GM23338 (cell line): Measurements from ENCODE around the gene KYNU. TPM values are rescaled to one million over a fixed set of nuclear protein-coding genes. Genes with fewer than 3 reads are reported as not detected.

Source experiments
- ATAC-seq: fragments of 200-7000 bp; cut with Tn5 transposase; 3 replicates; pipeline ENCODE4 v1.9.1; 2020
- DNase-seq: peaks from one replicate; pipeline ENCODE4 v3.0.0-alpha.2; 2015; ENCODE audit warnings: low spot score
- H2AFZ ChIP-seq: fragments of 200-600 bp; sonication (generic); 2 replicates; pipeline ENCODE4 v1.8.0; 2016; ENCODE audit warnings: antibody characterized with exemption, mild to moderate bottlenecking, moderate library complexity
- H3F3A ChIP-seq: fragments of 200-600 bp; sonication (generic); replicated peaks from 2 replicates; pipeline ENCODE4 v1.8.0; 2017; ENCODE audit warnings: antibody characterized with exemption, mixed run types, low read depth
- H3K27ac ChIP-seq: fragments of 200-600 bp; sonication (generic); 2 replicates; pipeline ENCODE4 v1.6.1; 2016; ENCODE audit warnings: low read depth
- H3K27me3 ChIP-seq: fragments of 200-600 bp; sonication (generic); 2 replicates; pipeline ENCODE4 v1.8.0; 2016; ENCODE audit warnings: mild to moderate bottlenecking, mixed run types, moderate library complexity; ENCODE audit not compliant: insufficient read depth
- H3K36me3 ChIP-seq: fragments of 200-600 bp; sonication (generic); 2 replicates; pipeline ENCODE4 v1.8.0; 2016; ENCODE audit warnings: mild to moderate bottlenecking; ENCODE audit not compliant: insufficient read depth
- H3K4me1 ChIP-seq: fragments of 200-600 bp; sonication (generic); 2 replicates; pipeline ENCODE4 v1.8.0; 2016; ENCODE audit warnings: mild to moderate bottlenecking, moderate library complexity; ENCODE audit not compliant: insufficient read depth
- H3K4me2 ChIP-seq: fragments of 200-600 bp; sonication (generic); 2 replicates; pipeline ENCODE4 v1.7.1; 2017; ENCODE audit warnings: mixed run types
- H3K4me3 ChIP-seq: fragments of 200-600 bp; sonication (generic); 2 replicates; pipeline ENCODE4 v1.6.1; 2016; ENCODE audit warnings: mixed run types
- H3K79me2 ChIP-seq: fragments of 200-600 bp; sonication (generic); replicated peaks from 2 replicates; pipeline ENCODE4 v1.8.0; 2017; ENCODE audit warnings: mild to moderate bottlenecking; ENCODE audit not compliant: insufficient read depth
- H3K9me2 ChIP-seq: fragments of 200-600 bp; sonication (generic); 2 replicates; pipeline ENCODE4 v1.8.0; 2017; ENCODE audit not compliant: insufficient read depth
- H4K20me1 ChIP-seq: fragments of 200-600 bp; sonication (generic); replicated peaks from 2 replicates; pipeline ENCODE4 v1.8.0; 2017; ENCODE audit warnings: mild to moderate bottlenecking; ENCODE audit not compliant: insufficient read depth
- H3K27ac Mint-ChIP-seq: 2 replicates; pipeline ENCODE4 v1.8.0; 2020; ENCODE audit warnings: inconsistent platforms, mild to moderate bottlenecking, moderate library complexity, mixed read lengths
- H3K27me3 Mint-ChIP-seq: 3 replicates; pipeline ENCODE4 v1.8.0; 2022; ENCODE audit warnings: low read depth, mild to moderate bottlenecking, moderate library complexity, mixed read lengths, inconsistent platforms; ENCODE audit not compliant: insufficient read depth, poor library complexity
- H3K36me3 Mint-ChIP-seq: 3 replicates; pipeline ENCODE4 v1.8.0; 2021; ENCODE audit warnings: low read depth, mild to moderate bottlenecking, inconsistent platforms, moderate library complexity, mixed read lengths
- H3K4me1 Mint-ChIP-seq: 3 replicates; pipeline ENCODE4 v1.8.0; 2020; ENCODE audit warnings: mild to moderate bottlenecking, inconsistent platforms, mixed read lengths
- H3K4me3 Mint-ChIP-seq: 3 replicates; pipeline ENCODE4 v1.8.0; 2021; ENCODE audit warnings: moderate library complexity, mild to moderate bottlenecking, inconsistent platforms, mixed read lengths
- H3K9me3 Mint-ChIP-seq: 3 replicates; pipeline ENCODE4 v1.8.0; 2020; ENCODE audit warnings: moderate library complexity, mild to moderate bottlenecking, inconsistent platforms, mixed read lengths
- EZH2 ChIP-seq: fragments of 200-600 bp; sonication (generic); IDR thresholded peaks from one replicate; pipeline ENCODE4 v1.8.0; 2017; ENCODE audit warnings: antibody characterized with exemption, mild to moderate bottlenecking, low read depth; ENCODE audit not compliant: unreplicated experiment
- POLR2AphosphoS5 ChIP-seq: IDR thresholded peaks from 2 replicates; pipeline ENCODE4 v1.6.1; 2016; ENCODE audit warnings: antibody characterized with exemption, low read depth
- STAT1 ChIP-seq: IDR thresholded peaks from one replicate; pipeline ENCODE4 v1.6.1; 2016; ENCODE audit warnings: antibody characterized with exemption; ENCODE audit not compliant: unreplicated experiment
- ZNF114 ChIP-seq: fragments of 250-450 bp; sonication (Bioruptor Pico); IDR thresholded peaks from 2 replicates; pipeline ENCODE4 v1.5.0; 2020; ENCODE audit warnings: mild to moderate bottlenecking, moderate library complexity
- polyA plus RNA-seq: library from polyadenylated mRNA; unstranded; fragments of >200 nt; fragmentation: Nextera tagmentation; extraction: Ambion mirVana; gene quantifications from 2 replicates; pipeline ENCODE4 v1.2.1, GENCODE V29; 2016
- total RNA-seq: library from RNA; depleted of rRNA; stranded (reverse); fragments of >200 nt; shearing (Covaris generic); gene quantifications from 2 replicates; pipeline ENCODE4 v1.2.3, GENCODE V29; 2014
- TF ChIP-seq, protein P1 (sequence below): fragments of 250-450 bp; sonication (Bioruptor Pico); IDR thresholded peaks from 2 replicates; pipeline ENCODE4 v1.5.0; 2020; ENCODE audit warnings: mild to moderate bottlenecking, moderate library complexity
- TF ChIP-seq, protein P2 (sequence below), 2 experiments: fragments of 200-600 bp in 1 of 2; sonication (generic) in 1 of 2; conservative IDR thresholded peaks; 2 replicates each; pipeline versions ENCODE4 v1.5.1 to v1.6.1; 2016 to 2017; ENCODE audit warnings: antibody characterized with exemption in 2 of 2, low read depth in 2 of 2, mild to moderate bottlenecking in 2 of 2, moderate library complexity in 1 of 2

The KYNU gene
- total and polyA plus RNA-seq, 2 experiments from 2014 or later = 0.03 to 0.21 TPM

DNA sequence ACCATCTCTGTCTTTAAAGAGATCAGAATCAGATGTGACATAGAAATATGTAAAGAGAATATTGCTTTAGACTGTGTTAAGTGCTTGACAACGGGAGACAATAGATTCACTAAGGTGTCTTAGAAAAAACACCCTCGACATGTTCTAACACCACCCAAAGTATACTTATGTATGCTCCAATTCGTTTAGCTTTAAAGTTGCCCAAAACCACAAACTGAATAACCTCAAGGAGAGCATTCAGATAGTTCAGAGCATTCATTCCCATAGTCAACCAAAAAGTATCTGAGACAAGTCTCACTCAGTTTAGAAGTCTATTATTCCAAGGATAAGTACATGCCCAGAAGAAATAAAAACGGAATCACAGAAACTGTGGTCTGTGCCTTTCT lies 96.4 kb downstream of the KYNU start:
- no peak overlapping the region for H2AFZ ChIP-seq

More for the DNA sequence above, 96.4 kb downstream of the KYNU start:
- no peaks in the 10 kb centered on the region for H3F3A ChIP-seq
- H3K27me3 ChIP-seq = no peaks in the 10 kb centered on the region
- ATAC-seq = no peak
- Mint-ChIP-seq H3K36me3 (peaks cover 19% of the 10 kb centered on the region), H3K4me1 (peaks cover 36% of the 10 kb centered on the region), H3K4me3 (no peak overlapping the region; the same call in 2 of the 3 replicates), H3K27me3 (peaks cover 5% of the 10 kb centered on the region), H3K9me3 (peaks cover 7% of the 10 kb centered on the region; the same call in 2 of the 3 replicates), H3K27ac (peak overlapping the region; percentile 97)
- peak overlapping the region; percentile 50 for H3K4me2 ChIP-seq
- H3K79me2 ChIP-seq = no peaks in the 10 kb centered on the region
- no peaks in the 10 kb centered on the region for H4K20me1 ChIP-seq
- H3K9me2 ChIP-seq = peaks cover 6% of the 10 kb centered on the region
- peak overlapping the region; percentile 94 for H3K27ac ChIP-seq
- no peak for DNase-seq
- no peak overlapping the region for H3K4me3 ChIP-seq
- TF ChIP-seq, protein P1, sequence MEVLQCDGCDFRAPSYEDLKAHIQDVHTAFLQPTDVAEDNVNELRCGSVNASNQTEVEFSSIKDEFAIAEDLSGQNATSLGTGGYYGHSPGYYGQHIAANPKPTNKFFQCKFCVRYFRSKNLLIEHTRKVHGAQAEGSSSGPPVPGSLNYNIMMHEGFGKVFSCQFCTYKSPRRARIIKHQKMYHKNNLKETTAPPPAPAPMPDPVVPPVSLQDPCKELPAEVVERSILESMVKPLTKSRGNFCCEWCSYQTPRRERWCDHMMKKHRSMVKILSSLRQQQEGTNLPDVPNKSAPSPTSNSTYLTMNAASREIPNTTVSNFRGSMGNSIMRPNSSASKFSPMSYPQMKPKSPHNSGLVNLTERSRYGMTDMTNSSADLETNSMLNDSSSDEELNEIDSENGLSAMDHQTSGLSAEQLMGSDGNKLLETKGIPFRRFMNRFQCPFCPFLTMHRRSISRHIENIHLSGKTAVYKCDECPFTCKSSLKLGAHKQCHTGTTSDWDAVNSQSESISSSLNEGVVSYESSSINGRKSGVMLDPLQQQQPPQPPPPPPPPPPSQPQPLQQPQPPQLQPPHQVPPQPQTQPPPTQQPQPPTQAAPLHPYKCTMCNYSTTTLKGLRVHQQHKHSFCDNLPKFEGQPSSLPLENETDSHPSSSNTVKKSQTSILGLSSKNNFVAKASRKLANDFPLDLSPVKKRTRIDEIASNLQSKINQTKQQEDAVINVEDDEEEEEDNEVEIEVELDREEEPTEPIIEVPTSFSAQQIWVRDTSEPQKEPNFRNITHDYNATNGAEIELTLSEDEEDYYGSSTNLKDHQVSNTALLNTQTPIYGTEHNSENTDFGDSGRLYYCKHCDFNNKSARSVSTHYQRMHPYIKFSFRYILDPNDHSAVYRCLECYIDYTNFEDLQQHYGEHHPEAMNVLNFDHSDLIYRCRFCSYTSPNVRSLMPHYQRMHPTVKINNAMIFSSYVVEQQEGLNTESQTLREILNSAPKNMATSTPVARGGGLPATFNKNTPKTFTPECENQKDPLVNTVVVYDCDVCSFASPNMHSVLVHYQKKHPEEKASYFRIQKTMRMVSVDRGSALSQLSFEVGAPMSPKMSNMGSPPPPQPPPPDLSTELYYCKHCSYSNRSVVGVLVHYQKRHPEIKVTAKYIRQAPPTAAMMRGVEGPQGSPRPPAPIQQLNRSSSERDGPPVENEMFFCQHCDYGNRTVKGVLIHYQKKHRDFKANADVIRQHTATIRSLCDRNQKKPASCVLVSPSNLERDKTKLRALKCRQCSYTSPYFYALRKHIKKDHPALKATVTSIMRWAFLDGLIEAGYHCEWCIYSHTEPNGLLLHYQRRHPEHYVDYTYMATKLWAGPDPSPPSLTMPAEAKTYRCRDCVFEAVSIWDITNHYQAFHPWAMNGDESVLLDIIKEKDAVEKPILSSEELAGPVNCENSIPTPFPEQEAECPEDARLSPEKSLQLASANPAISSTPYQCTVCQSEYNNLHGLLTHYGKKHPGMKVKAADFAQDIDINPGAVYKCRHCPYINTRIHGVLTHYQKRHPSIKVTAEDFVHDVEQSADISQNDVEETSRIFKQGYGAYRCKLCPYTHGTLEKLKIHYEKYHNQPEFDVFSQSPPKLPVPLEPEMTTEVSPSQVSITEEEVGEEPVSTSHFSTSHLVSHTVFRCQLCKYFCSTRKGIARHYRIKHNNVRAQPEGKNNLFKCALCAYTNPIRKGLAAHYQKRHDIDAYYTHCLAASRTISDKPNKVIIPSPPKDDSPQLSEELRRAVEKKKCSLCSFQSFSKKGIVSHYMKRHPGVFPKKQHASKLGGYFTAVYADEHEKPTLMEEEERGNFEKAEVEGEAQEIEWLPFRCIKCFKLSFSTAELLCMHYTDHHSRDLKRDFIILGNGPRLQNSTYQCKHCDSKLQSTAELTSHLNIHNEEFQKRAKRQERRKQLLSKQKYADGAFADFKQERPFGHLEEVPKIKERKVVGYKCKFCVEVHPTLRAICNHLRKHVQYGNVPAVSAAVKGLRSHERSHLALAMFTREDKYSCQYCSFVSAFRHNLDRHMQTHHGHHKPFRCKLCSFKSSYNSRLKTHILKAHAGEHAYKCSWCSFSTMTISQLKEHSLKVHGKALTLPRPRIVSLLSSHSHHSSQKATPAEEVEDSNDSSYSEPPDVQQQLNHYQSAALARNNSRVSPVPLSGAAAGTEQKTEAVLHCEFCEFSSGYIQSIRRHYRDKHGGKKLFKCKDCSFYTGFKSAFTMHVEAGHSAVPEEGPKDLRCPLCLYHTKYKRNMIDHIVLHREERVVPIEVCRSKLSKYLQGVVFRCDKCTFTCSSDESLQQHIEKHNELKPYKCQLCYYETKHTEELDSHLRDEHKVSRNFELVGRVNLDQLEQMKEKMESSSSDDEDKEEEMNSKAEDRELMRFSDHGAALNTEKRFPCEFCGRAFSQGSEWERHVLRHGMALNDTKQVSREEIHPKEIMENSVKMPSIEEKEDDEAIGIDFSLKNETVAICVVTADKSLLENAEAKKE (CRISPR knock-in tag) = no peak
- TF ChIP-seq ZNF114 (CRISPR knock-in tag) (no peak), POLR2AphosphoS5 (no peak), EZH2 (no peak), STAT1 (no peak)
- TF ChIP-seq, protein P2, sequence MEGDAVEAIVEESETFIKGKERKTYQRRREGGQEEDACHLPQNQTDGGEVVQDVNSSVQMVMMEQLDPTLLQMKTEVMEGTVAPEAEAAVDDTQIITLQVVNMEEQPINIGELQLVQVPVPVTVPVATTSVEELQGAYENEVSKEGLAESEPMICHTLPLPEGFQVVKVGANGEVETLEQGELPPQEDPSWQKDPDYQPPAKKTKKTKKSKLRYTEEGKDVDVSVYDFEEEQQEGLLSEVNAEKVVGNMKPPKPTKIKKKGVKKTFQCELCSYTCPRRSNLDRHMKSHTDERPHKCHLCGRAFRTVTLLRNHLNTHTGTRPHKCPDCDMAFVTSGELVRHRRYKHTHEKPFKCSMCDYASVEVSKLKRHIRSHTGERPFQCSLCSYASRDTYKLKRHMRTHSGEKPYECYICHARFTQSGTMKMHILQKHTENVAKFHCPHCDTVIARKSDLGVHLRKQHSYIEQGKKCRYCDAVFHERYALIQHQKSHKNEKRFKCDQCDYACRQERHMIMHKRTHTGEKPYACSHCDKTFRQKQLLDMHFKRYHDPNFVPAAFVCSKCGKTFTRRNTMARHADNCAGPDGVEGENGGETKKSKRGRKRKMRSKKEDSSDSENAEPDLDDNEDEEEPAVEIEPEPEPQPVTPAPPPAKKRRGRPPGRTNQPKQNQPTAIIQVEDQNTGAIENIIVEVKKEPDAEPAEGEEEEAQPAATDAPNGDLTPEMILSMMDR (conservative IDR thresholded peaks at IDR 0.05; ENCODE audit: low read depth in 2 of 2) = no peak
- H3K4me1 ChIP-seq = peaks cover 26% of the 10 kb centered on the region
- no peaks in the 10 kb centered on the region for H3K36me3 ChIP-seq
